Psoas muscle (tissue), 8 donors: Measurements from ENCODE around the gene HSH2D. TPM values are rescaled to one million over a fixed set of nuclear protein-coding genes. Genes with fewer than 3 reads are reported as not detected.

Experiments used
- ATAC-seq, 4 donors: fragments of 200-7000 bp; cut with Tn5 transposase; one replicate each; pipeline ENCODE4 v1.9.1; 2020; ENCODE audit warnings: moderate library complexity in 3 of 4, mild to moderate bottlenecking in 2 of 4
- DNase-seq, 2 donors: peaks; one replicate each; pipeline ENCODE4 v3.0.0-alpha.2; 2020
- H3K27ac ChIP-seq: fragments of 200-600 bp; one replicate; pipeline ENCODE4 v1.8.0; 2022
- H3K27me3 ChIP-seq, 3 donors: fragments of 200-600 bp in 1 of 3; one replicate each; pipeline versions ENCODE4 v1.6.1 to v1.8.0; 2013 to 2022; ENCODE audit warnings: low read length in 2 of 3, mild to moderate bottlenecking in 2 of 3, moderate library complexity in 1 of 3; ENCODE audit not compliant: insufficient read depth in 3 of 3
- H3K36me3 ChIP-seq, 2 donors: fragments of 200-600 bp in 1 of 2; one replicate each; pipeline versions ENCODE4 v1.6.1 to v1.8.0; 2013 to 2022; ENCODE audit warnings: low read depth in 1 of 2, mild to moderate bottlenecking in 1 of 2, moderate library complexity in 1 of 2; ENCODE audit not compliant: insufficient read depth in 1 of 2
- H3K4me1 ChIP-seq: fragments of 200-600 bp; one replicate; pipeline ENCODE4 v1.8.0; 2022
- H3K4me3 ChIP-seq: fragments of 200-600 bp; one replicate; pipeline ENCODE4 v1.8.0; 2022; ENCODE audit warnings: mild to moderate bottlenecking
- H3K9me3 ChIP-seq: fragments of 200-600 bp; one replicate; pipeline ENCODE4 v1.8.0; 2022
- WGBS, 3 donors: extraction: QIAGEN DNeasy Blood & Tissue Kit; methylation state at CpG; one replicate each; pipeline versions ENCODE4 v1.1.6 to v1.1.7; 2013; 5-methylcytosine and 5-hydroxymethylcytosine counted together
- intact Hi-C, 2 donors: fragments of 100-400 bp; cut with DNase I; formaldehyde crosslinking; loops; one replicate each; pipeline versions ENCODE4 v1.11.0 to v1.14.2; 2022
- polyA plus RNA-seq, 3 donors: library from polyadenylated mRNA; stranded (reverse); fragments of 200-250 nt; gene quantifications; one replicate each; pipeline ENCODE4 v1.2.3, GENCODE V29; 2013
- total RNA-seq, 4 donors: library from RNA; stranded (reverse); fragmentation: NEBNext Ultra II Directional in 2 of 4; extraction: Animal tissue kit (Norgen Biotek cat#: 25700) in 2 of 4; gene quantifications; one replicate each; pipeline versions ENCODE4 v1.2.1 to v1.2.4, GENCODE V29; 2021 to 2023
- TF ChIP-seq, protein P1 (sequence below): fragments of 200-600 bp; IDR thresholded peaks from one replicate; pipeline ENCODE4 v1.8.0; 2022; ENCODE audit warnings: antibody characterized with exemption
- donor health status: healthy with polysubstance abuse.
- donor health status: DM: no; HTN: no; CAD: no; lungs with moderate emphysema.
- donor health status: Bipolar disorder and iron deficiency.
- donor health status: healthy.
- donor health status: DM: yes; HTN: yes; CAD: no.
- donor health status: DM: no; HTN: no; CAD: no.
- donor health status: DM: no; HTN: no; CAD: no.
- donor health status: DM: yes; HTN: yes; CAD: no.

The HSH2D gene
- total and polyA plus RNA-seq, 7 donors, result 0.10 to 0.30 (median 0.12) TPM; not detected in 2

DNA sequence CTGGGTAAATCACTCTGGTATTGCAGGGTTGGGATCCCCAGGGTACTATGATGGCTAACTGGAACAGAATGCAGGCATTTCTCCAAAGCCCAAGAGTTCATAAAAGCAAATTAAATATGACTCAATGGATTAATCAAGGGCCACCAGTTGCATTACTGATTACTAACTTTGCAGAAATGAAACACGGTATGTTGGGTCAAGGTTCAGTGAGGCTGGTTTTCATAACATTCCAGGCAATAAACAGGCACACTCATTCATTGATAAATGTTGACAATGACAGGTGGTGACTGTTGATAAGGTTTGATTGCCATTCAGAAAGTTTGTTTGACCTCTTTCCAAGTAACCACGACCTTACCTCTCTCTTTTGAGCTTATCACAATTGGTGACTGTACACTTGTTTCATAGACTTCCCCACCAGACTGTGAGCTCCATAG is 53.7 kb downstream of the HSH2D start:
- Histone ChIP-seq H3K27me3 (no peaks in the 10 kb centered on the region), H3K4me3 (peak overlapping the region; percentile 100), H3K27ac (peak overlapping the region; percentile 89), H3K36me3 (peaks cover 0 to 31% of the 10 kb centered on the region in 2 donors), H3K9me3 (no peaks in the 10 kb centered on the region), H3K4me1 (peaks cover 27% of the 10 kb centered on the region)
- no peak for DNase-seq
- ATAC-seq, result peak in 2 of 4 donors; percentile 1 to 3
- intact Hi-C loops, result loop anchor here in 1 of 2 donors (2.0 kb wide), 1 partner anchor 86 kb away; the partner anchor contains the start of gene RAB8A
- WGBS, 3 donors, result 17 to 34% (median 23%) methylated on average over 2 of the region's 2 CpGs
- TF ChIP-seq, protein P1, sequence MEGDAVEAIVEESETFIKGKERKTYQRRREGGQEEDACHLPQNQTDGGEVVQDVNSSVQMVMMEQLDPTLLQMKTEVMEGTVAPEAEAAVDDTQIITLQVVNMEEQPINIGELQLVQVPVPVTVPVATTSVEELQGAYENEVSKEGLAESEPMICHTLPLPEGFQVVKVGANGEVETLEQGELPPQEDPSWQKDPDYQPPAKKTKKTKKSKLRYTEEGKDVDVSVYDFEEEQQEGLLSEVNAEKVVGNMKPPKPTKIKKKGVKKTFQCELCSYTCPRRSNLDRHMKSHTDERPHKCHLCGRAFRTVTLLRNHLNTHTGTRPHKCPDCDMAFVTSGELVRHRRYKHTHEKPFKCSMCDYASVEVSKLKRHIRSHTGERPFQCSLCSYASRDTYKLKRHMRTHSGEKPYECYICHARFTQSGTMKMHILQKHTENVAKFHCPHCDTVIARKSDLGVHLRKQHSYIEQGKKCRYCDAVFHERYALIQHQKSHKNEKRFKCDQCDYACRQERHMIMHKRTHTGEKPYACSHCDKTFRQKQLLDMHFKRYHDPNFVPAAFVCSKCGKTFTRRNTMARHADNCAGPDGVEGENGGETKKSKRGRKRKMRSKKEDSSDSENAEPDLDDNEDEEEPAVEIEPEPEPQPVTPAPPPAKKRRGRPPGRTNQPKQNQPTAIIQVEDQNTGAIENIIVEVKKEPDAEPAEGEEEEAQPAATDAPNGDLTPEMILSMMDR, result no peak

GRCh38 chr19:16197622-16198369 is 54.3 kb downstream of the HSH2D start, which contains the start of gene AP1M1:
TSS of gene AP1M1 (plus strand) at chr19:16197911. CDS start at chr19:16198027, 116 bp downstream.
- Histone ChIP-seq H3K27ac (peak within 1 kb of the TSS; percentile 89), H3K27me3 (no peaks in the 10 kb centered on the region), H3K9me3 (no peaks in the 10 kb centered on the region), H3K36me3 (peaks cover 0 to 29% of the 10 kb centered on the region in 2 donors), H3K4me1 (peaks cover 27% of the 10 kb centered on the region), H3K4me3 (peak within 1 kb of the TSS; percentile 100)
- ATAC-seq (peak; percentile 94 to 97 (median 97)), DNase-seq (peak; percentile 99 to 100)
- 0 to 1% (median 1%) methylated on average over 57 to 65 of the region's 65 CpGs for WGBS, 3 donors
- TF ChIP-seq, protein P1, result no peak
- intact Hi-C loops, result loop anchor here in 1 of 2 donors (2.0 kb wide), 1 partner anchor 87 kb away; the partner anchor contains the start of gene RAB8A

GRCh38 chr19:16198370-16198651 is 54.8 kb downstream of the HSH2D start:
- intact Hi-C loops, result no loop called here
- ATAC-seq, result no peak
- Histone ChIP-seq H3K36me3 (peaks cover 0 to 29% of the 10 kb centered on the region in 2 donors), H3K9me3 (no peaks in the 10 kb centered on the region), H3K4me1 (peaks cover 27% of the 10 kb centered on the region), H3K27me3 (no peaks in the 10 kb centered on the region), H3K27ac (peak overlapping the region; percentile 89), H3K4me3 (peak overlapping the region; percentile 100)
- no peak for DNase-seq
- TF ChIP-seq, protein P1, result no peak
- 0% methylated on average over 14 to 18 of the region's 18 CpGs for WGBS, 3 donors

- 74 to 85% (median 76%) methylated on average over 9 of the region's 9 CpGs for WGBS, 3 donors
- DNase-seq (no peak), ATAC-seq (no peak)
- no peaks in the 10 kb centered on the region for H3K27me3 ChIP-seq
- peaks cover 0 to 34% of the 10 kb centered on the region in 2 donors for H3K36me3 ChIP-seq
- no peaks in the 10 kb centered on the region for H3K9me3 ChIP-seq
- H3K4me1 ChIP-seq, result peaks cover 27% of the 10 kb centered on the region
- no peak overlapping the region for H3K27ac ChIP-seq
- TF ChIP-seq, protein P1, result no peak
- peak overlapping the region; percentile 100 for H3K4me3 ChIP-seq
- intact Hi-C loops, result no loop called here
Observed at GRCh38 chr19:16199275-16199932, 55.9 kb downstream of the HSH2D start.
